Endothelial cell of umbilical vein (primary cell): ENCODE data around the gene CMSS1. TPM values are rescaled to one million over a fixed set of nuclear protein-coding genes. Genes with fewer than 3 reads are reported as not detected.

Experiments
- BruUV-seq: library from RNA; stranded (reverse); fragments of 400-500 nt; replicated peaks from 2 replicates; lab custom pipeline; 2021; lab: Mats Ljungman, UMichigan
- CTCF ChIA-PET: fragments of 300-600, 350-600 bp; sonication (Branson Sonifier 250); formaldehyde crosslinking; loops from one replicate; lab custom pipeline; 2021; ENCODE audit warnings: antibody characterized with exemption, inconsistent platforms; lab: Charles Lee
- POLR2A ChIA-PET: fragments of 300-600, 350-600 bp; sonication (Branson Sonifier 250); formaldehyde crosslinking; loops from one replicate; lab custom pipeline; 2021; ENCODE audit warnings: antibody characterized with exemption, inconsistent platforms; lab: Charles Lee
- DNase-seq: peaks from one replicate; pipeline ENCODE4 v3.0.0-alpha.2; 2011; ENCODE audit warnings: low read depth, low spot score
- FAIRE-seq: peaks from 2 replicates; lab custom pipeline; 2011; peaks lifted over from hg19 to GRCh38; lab: Jason Lieb, UNC
- H2AFZ ChIP-seq: 2 replicates; pipeline ENCODE4 v1.6.0; 2012; ENCODE audit warnings: low read depth, low read length, control low read depth, inconsistent platforms
- H3K27ac ChIP-seq: 2 replicates; pipeline ENCODE4 v1.5.1; 2011; ENCODE audit warnings: low read depth, mild to moderate bottlenecking, control low read depth, low read length, moderate library complexity; ENCODE audit not compliant: insufficient read depth
- H3K27me3 ChIP-seq, 2 experiments: 2 replicates each; pipeline versions ENCODE4 v1.6.0 to v1.6.1; 2011; ENCODE audit warnings: low read length in 2 of 2, mixed read lengths in 1 of 2; ENCODE audit not compliant: control insufficient read depth in 2 of 2, insufficient read depth in 2 of 2
- H3K36me3 ChIP-seq, 2 experiments: 2 replicates in 1 of 2; 3 replicates in 1 of 2; pipeline ENCODE4 v1.5.1; 2011; ENCODE audit warnings: low read length in 2 of 2, mild to moderate bottlenecking in 1 of 2, moderate library complexity in 1 of 2; ENCODE audit not compliant: control insufficient read depth in 2 of 2, insufficient read depth in 2 of 2; ENCODE audit errors: extremely low read depth in 1 of 2
- H3K4me1 ChIP-seq: 3 replicates; pipeline ENCODE4 v1.5.1; 2011; ENCODE audit warnings: mild to moderate bottlenecking, low read length; ENCODE audit not compliant: control insufficient read depth, insufficient read depth; ENCODE audit errors: extremely low read depth
- H3K4me2 ChIP-seq: 2 replicates; pipeline ENCODE4 v1.6.1; 2011; ENCODE audit warnings: low read length, control low read depth, mixed read lengths; ENCODE audit not compliant: insufficient read depth
- H3K4me3 ChIP-seq, 3 experiments: fragments of 200-600 bp in 1 of 3; sonication (generic), shearing (Covaris generic) in 1 of 3; replicated peaks in 1 of 3; 2 replicates each; pipeline ENCODE4 v1.5.1; 2011 to 2016; ENCODE audit warnings: control low read depth in 3 of 3, low read length in 3 of 3, mild to moderate bottlenecking in 2 of 3, inconsistent platforms in 1 of 3, low read depth in 1 of 3, moderate library complexity in 1 of 3; ENCODE audit not compliant: insufficient read depth in 1 of 3
- H3K79me2 ChIP-seq: 2 replicates; pipeline ENCODE4 v1.6.0; 2012; ENCODE audit warnings: low read length, inconsistent platforms; ENCODE audit not compliant: control insufficient read depth, insufficient read depth
- H3K9ac ChIP-seq: replicated peaks from 2 replicates; pipeline ENCODE3; 2011; ENCODE audit warnings: low read length, control low read depth; ENCODE audit not compliant: insufficient read depth; ENCODE audit errors: extremely low read depth
- H3K9me1 ChIP-seq: replicated peaks from 3 replicates; pipeline ENCODE4 v1.6.0; 2011; ENCODE audit warnings: mild to moderate bottlenecking, low read length; ENCODE audit not compliant: control insufficient read depth, insufficient read depth; ENCODE audit errors: extremely low read depth
- H3K9me3 ChIP-seq: replicated peaks from 2 replicates; pipeline ENCODE4 v1.5.1; 2012; ENCODE audit warnings: low read length, inconsistent platforms; ENCODE audit not compliant: control insufficient read depth, insufficient read depth
- H4K20me1 ChIP-seq: replicated peaks from 2 replicates; pipeline ENCODE3; 2011; ENCODE audit warnings: mild to moderate bottlenecking, low read length; ENCODE audit not compliant: control insufficient read depth, insufficient read depth; ENCODE audit errors: extremely low read depth
- CTCF ChIP-seq, 2 donors: IDR thresholded peaks; 1 replicate in 1 of 2; 2 replicates in 1 of 2; pipeline ENCODE4 v1.5.1; 2011; ENCODE audit warnings: low read length in 2 of 2, mild to moderate bottlenecking in 2 of 2, moderate library complexity in 2 of 2, control low read depth in 1 of 2, inconsistent platforms in 1 of 2, low read depth in 1 of 2; ENCODE audit not compliant: insufficient read depth in 1 of 2; ENCODE audit errors: extremely low read depth in 1 of 2
- EZH2 ChIP-seq: IDR thresholded peaks from 2 replicates; pipeline ENCODE4 v1.6.1; 2012; ENCODE audit warnings: borderline replicate concordance, low read depth, mild to moderate bottlenecking, moderate library complexity, low read length, inconsistent platforms; ENCODE audit not compliant: severe bottlenecking
- FOS ChIP-seq: IDR thresholded peaks from 2 replicates; pipeline ENCODE4 v1.6.1; 2011; ENCODE audit warnings: mild to moderate bottlenecking, low read length, moderate library complexity, borderline replicate concordance; ENCODE audit not compliant: insufficient read depth
- GATA2 ChIP-seq: IDR thresholded peaks from 2 replicates; pipeline ENCODE4 v1.7.0; 2011; ENCODE audit warnings: low read depth, mild to moderate bottlenecking, moderate library complexity, mixed read lengths, low read length; ENCODE audit not compliant: insufficient read length, insufficient read depth
- JUN ChIP-seq: IDR thresholded peaks from 2 replicates; pipeline ENCODE4 v1.6.1; 2011; ENCODE audit warnings: borderline replicate concordance, low read depth; ENCODE audit not compliant: insufficient read length, insufficient read depth
- MAX ChIP-seq: IDR thresholded peaks from 2 replicates; pipeline ENCODE4 v1.6.1; 2011; ENCODE audit not compliant: insufficient read depth, insufficient read length
- MYC ChIP-seq: IDR thresholded peaks from one replicate; pipeline ENCODE4 v1.6.1; 2011; ENCODE audit warnings: mild to moderate bottlenecking, low read depth, low read length
- POLR2A ChIP-seq: IDR thresholded peaks from 2 replicates; pipeline ENCODE4 v1.6.1; 2012; ENCODE audit warnings: low read depth, mild to moderate bottlenecking, control low read depth, low read length
- POLR2AphosphoS5 ChIP-seq: IDR thresholded peaks from 2 replicates; pipeline ENCODE4 v1.6.1; 2012; ENCODE audit warnings: low read depth, mild to moderate bottlenecking, control low read depth, low read length, moderate library complexity; ENCODE audit not compliant: insufficient read depth
- dilution Hi-C: fragments of 300-500 bp; cut with MboI; formaldehyde crosslinking; loops from one replicate; pipeline ENCODE4 v1.15.0; 2019; ENCODE audit warnings: low sequenced_read_pairs; ENCODE audit not compliant: extremely low pct_ligation_motif_present
- intact Hi-C: fragments of 100-400 bp; cut with micrococcal nuclease; formaldehyde crosslinking; loops from one replicate; pipeline ENCODE4 v1.10.0; 2022
- polyA plus RNA-seq, 4 experiments: library from polyadenylated mRNA; depleted of rRNA in 3 of 4; stranded (reverse) in 3 of 4; unstranded in 1 of 4; fragments of >200 nt; gene quantifications; 2 replicates each; pipeline versions ENCODE4 v1.2.1 to v1.2.3, GENCODE V29; 2011 to 2012; ENCODE audit warnings: missing spikeins in 1 of 4
- total RNA-seq: library from RNA; stranded (reverse); gene quantifications from 2 replicates; pipeline ENCODE4 v1.2.3, GENCODE V29; 2021

The CMSS1 gene
- total and polyA plus RNA-seq, 2 donors (not counting 3 experiments of a cell fraction or from before 2014, with no cell fraction given), result 9.7 to 60.6 TPM

GRCh38 chr3:99923873-99924272 lies 106.2 kb downstream of the CMSS1 start:
- H3K4me1 ChIP-seq, result peaks cover 42% of the 10 kb centered on the region
- no peak overlapping the region for H3K9ac ChIP-seq
- no peak for TF ChIP-seq MAX
- TF ChIP-seq FOS, result no peak
- no peak for TF ChIP-seq GATA2
- no peak for TF ChIP-seq CTCF (IDR thresholded peaks at IDR 0.05; ENCODE audit: extremely low read depth in 1 of 2, insufficient read depth in 1 of 2, low read depth in 1 of 2, low read length in 2 of 2)
- no peak for TF ChIP-seq EZH2
- no peak for TF ChIP-seq POLR2A
- TF ChIP-seq JUN, result no peak
- TF ChIP-seq MYC, result no peak
- no peak for TF ChIP-seq POLR2AphosphoS5
- H3K4me2 ChIP-seq, result no peak overlapping the region
- dilution Hi-C loops (no loop called here), intact Hi-C loops (no loop called here)
- ChIA-PET CTCF (interaction anchor here (1.0 to 1.7 kb wide), 2 partner anchors 30 to 80 kb away, joined by 3 to 6 read pairs; no protein-coding TSS in a partner anchor), POLR2A (no interaction called here)
- DNase-seq (no peak), FAIRE-seq (no peak)
- no peak overlapping the region for H3K27ac ChIP-seq
- no peaks in the 10 kb centered on the region for H3K9me3 ChIP-seq
- no peaks in the 10 kb centered on the region for H3K9me1 ChIP-seq
- no peaks in the 10 kb centered on the region for H3K36me3 ChIP-seq
- H3K79me2 ChIP-seq, result peaks cover 9% of the 10 kb centered on the region
- H3K4me3 ChIP-seq, result no peak overlapping the region
- no peaks in the 10 kb centered on the region for H3K27me3 ChIP-seq
- no peak overlapping the region for H2AFZ ChIP-seq
- H4K20me1 ChIP-seq, result no peaks in the 10 kb centered on the region
- BruUV-seq, result no TSS peak
